Tongue (tissue), 2 donors: Measurements from ENCODE around the gene CD248. TPM values are rescaled to one million over a fixed set of nuclear protein-coding genes. Genes with fewer than 3 reads are reported as not detected.

ENCODE experiments used
- DNase-seq: peaks from one replicate; pipeline ENCODE4 v3.0.0-alpha.2; 2015
- total RNA-seq: library from RNA; depleted of rRNA; stranded (reverse); fragments of >200 nt; gene quantifications from one replicate; pipeline ENCODE4 v1.2.3, GENCODE V29; 2014

CD248 gene
- total RNA-seq, 1 donor from 2014 or later: 37.6 TPM

- DNase-seq: no peak
Observed at GRCh38 chr11:66340596-66341501, 24.0 kb upstream of the CD248 start.

- no peak for DNase-seq
Observed at GRCh38 chr11:66339686-66340483, 23.0 kb upstream of the CD248 start.

- no peak for DNase-seq
Observed at GRCh38 chr11:66339162-66339675, 22.4 kb upstream of the CD248 start.

GRCh38 chr11:66338276-66339161 lies 21.7 kb upstream of the CD248 start:
- no peak for DNase-seq

- no peak for DNase-seq
Observed at GRCh38 chr11:66337103-66337899, 20.5 kb upstream of the CD248 start.

- peak; percentile 81 for DNase-seq
Observed at GRCh38 chr11:66336234-66337102, 19.6 kb upstream of the CD248 start, which contains the start of gene RIN1. RIN1 (minus strand) TSS chr11:66336434; CDS start chr11:66336402, 32 bp downstream.

- peak; percentile 43 for DNase-seq
Observed at GRCh38 chr11:66335531-66336233, 18.8 kb upstream of the CD248 start.

- no peak for DNase-seq
Observed at GRCh38 chr11:66334605-66335442, 18.0 kb upstream of the CD248 start.

- DNase-seq: no peak
Observed at GRCh38 chr11:66333896-66334604, 17.2 kb upstream of the CD248 start.

GRCh38 chr11:66333220-66333877 lies 16.5 kb upstream of the CD248 start:
- DNase-seq: no peak

- DNase-seq: no peak
Observed at GRCh38 chr11:66332371-66333219, 15.8 kb upstream of the CD248 start.

GRCh38 chr11:66331542-66332370 lies 14.9 kb upstream of the CD248 start:
- no peak for DNase-seq

- no peak for DNase-seq
Observed at GRCh38 chr11:66330931-66331330, 14.1 kb upstream of the CD248 start.

GRCh38 chr11:66329165-66329673 lies 12.4 kb upstream of the CD248 start:
- no peak for DNase-seq
